Non-pigmented ciliary epithelial cell (primary cell): Measurements from ENCODE around the gene UBXN10.

Experiments used
- DNase-seq: peaks from one replicate; pipeline ENCODE4 v3.0.0-alpha.2; 2010; ENCODE audit warnings: low read depth

Gene UBXN10

DNA sequence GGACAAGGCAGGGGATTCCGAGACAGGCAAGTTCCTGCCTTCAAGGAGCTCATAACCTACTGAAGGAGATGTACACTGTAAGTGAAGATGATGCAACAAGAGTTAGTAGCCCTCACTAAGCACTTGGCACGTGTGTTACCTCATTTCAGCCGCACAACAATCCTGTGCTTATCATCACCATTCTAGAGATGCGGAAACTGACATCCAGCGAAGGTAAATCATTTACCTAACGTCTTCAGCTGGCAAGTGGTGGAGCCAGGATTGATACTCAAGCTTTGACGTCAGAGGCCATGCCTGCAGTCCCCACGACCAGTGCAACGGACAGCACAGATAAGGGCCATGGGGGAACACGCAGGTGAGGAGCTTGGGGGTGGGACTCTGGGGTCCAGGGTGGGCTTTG is 2.9 kb upstream of the UBXN10 start:
- no peak for DNase-seq

DNA sequence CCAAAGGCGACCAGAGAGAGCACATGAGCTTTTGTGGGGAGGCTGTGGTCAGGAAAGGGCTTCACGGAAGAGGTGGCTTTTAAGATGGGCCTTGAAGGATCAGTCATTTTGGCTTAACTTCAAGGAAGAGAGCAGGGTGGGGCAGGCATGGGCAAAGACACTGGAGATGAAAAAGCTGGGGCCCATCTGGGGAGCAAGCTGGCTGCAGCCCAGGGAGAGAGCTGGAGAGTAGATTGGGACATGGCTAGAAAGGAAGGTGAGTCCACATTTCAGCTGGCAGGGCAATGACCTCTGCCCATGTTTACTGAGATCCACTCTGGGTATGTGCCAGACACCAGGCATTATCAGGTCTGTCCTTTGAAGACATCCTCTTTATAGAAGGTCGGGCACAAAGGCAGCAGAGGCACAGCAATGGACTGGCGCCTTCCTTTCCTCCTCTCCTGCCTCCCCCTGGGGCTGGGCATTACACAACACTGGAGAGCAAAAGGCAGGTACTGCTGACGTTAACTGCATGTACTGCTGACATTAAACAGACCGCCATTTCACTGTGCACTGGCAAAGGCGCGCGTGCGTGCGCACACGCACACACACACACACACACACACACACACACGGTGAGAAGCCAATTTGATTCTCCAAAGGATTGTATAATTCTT is 2.2 kb upstream of the UBXN10 start:
- no peak for DNase-seq

DNA sequence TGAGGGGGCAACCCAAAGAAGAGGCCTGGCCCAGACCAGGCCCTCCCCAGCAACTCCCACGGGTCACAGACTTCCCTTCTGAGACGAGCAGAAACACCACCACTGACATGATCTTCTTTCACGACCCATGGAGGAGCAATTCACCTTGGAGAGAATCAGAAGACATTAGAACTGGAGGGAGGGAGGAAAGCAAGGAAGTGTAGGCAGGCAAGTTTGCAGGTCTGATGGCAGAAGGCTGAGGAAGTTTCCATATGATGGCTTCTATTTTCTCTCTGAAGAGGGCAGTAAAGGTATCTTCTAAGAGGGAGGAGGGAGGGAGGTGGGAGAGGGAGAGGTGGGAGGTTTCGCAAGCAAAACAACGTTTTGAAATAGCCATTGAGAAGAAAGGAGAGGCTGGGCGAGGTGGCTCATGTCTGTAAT is 1.4 kb upstream of the UBXN10 start:
- DNase-seq: no peak

DNA sequence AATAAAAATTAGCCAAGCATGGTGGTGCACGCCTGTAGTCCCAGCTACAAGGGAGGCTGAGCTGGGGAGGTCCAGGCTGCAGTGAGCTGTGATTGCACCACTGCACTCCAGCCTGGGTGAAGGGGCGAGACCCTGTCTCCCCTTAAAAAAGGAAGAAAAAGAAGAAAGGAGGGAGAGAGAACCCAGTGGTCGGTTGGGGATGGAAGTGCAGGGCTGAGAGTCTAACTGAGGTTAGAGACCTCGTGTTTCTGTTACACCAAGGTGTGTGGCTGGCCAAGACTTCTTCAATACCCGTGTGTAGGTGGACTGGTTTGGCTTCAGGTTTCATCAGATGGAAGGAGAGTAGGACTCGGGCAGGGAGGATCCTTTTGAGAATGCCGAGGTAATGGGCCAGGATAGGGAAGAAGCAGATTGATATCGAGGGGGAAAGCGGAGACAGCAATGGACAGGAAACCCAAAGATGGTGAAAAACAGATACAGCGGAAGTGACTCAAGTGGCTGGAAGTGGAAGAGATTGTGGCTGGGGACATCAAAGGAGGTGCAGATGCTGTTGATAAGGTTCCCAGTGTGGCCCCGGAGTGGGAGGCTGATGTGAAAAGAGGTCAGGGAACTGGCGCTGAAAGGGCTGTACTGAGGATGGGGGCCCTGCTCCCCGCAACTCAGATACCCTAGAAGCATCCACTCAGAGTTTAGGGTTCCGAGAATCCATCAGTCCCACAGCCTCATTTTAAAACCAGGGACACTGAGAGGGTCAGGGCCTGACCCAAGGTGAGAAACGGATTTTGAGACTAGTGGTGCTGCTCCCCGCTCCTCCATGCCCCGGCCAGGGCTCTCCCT is 681 bp upstream of the UBXN10 start:
- DNase-seq: no peak

DNA sequence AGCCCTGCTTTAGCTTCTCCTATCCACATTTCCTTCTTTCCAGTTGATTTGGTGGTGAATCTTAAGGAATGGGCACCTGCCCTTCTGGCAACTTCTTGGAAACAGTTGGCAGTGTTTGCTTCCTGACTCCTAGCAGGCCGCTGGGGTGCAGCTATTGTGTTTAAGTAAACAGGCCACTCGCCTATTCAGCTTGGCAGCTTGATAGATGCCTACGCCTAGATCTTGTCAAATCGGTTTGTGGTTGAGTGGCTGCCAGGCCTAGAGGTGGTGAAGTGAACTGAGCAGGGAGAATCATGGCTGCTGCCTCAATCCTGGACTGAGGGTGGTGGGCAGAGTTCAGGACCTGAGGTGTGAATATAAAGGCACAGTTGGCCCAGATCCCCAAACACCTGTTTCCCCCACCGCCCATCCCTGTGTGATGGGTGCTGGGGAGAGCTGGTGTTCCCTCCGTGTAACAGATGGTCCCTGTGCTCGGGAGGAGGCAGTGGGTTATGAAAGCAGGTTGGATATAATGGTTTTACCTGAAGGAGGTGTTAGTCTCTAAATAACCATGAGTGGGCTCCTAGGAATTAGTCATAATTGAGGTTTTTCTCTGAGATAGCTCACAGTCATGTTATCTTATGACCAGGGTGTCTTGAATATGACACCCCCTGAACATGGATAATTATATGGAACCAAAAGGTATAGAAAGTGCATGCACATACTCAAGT is 1.4 kb downstream of the UBXN10 start:
- DNase-seq: no peak

DNA sequence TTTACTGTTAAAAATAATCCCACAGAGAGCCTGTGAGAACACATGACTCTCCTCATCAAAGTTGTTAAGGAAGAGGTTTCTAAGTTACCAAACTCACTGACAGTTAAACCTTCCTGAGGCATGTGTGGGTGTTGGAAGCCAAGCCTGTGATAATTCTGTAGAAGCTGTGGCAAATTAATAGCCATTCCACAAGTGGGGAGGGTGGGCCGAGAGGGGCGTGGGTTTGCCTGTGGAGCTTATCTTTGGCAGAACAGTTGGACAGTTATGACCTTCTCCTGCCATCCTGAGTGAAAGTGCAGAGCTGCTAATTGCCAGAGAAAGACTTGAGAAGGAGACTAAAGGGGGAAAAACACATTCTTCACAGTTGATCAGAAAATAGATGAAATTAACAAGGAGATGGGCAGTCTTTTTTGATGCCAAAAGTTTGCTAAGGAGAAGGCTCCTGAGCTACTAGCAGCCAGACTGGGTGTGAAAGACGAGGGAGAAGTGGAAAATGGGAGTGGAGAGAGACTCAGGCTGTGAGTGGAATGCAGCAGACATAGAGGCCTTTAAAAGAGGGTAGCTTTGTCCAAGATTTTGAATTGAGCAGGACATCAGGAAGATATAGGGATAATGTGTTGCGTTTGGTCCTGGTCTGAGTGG is 2.0 kb downstream of the UBXN10 start:
- DNase-seq: no peak

DNA sequence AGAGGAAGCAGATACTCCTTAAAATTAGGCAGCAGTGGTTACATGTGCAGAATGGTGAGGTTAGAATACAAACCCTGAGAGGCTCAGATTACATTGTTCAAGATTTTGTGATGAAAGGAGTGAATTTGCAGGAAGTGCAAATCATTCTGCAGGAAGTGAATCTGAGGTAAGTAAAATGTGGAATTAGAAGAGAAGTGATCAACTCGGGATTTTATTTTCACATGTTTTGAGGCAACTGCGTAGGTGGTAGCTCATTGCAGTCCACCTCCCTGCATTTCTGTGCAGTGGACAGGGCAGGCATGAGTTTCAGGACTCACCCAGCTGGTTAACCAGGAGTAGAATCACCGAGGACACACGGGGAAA is 2.5 kb downstream of the UBXN10 start:
- no peak for DNase-seq

DNA sequence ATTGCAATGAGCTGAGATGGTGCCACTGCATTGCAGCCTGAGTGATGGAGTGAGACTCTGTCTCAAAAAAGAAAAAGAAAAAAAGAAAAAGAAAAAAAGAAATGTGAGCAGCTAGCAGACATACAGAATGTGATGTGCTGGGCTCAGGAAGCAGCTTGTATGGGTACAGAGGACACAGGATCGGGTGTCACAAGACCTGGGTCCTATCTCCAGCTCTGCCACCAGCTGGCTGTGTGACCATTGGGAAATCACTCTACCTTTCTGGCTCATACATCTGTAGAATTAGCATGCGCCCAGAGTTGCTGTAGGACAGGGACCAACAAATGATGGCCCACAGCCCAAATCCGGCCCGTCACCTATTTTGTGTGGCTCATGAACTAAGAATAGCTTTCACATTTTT is 3.8 kb downstream of the UBXN10 start:
- no peak for DNase-seq

DNA sequence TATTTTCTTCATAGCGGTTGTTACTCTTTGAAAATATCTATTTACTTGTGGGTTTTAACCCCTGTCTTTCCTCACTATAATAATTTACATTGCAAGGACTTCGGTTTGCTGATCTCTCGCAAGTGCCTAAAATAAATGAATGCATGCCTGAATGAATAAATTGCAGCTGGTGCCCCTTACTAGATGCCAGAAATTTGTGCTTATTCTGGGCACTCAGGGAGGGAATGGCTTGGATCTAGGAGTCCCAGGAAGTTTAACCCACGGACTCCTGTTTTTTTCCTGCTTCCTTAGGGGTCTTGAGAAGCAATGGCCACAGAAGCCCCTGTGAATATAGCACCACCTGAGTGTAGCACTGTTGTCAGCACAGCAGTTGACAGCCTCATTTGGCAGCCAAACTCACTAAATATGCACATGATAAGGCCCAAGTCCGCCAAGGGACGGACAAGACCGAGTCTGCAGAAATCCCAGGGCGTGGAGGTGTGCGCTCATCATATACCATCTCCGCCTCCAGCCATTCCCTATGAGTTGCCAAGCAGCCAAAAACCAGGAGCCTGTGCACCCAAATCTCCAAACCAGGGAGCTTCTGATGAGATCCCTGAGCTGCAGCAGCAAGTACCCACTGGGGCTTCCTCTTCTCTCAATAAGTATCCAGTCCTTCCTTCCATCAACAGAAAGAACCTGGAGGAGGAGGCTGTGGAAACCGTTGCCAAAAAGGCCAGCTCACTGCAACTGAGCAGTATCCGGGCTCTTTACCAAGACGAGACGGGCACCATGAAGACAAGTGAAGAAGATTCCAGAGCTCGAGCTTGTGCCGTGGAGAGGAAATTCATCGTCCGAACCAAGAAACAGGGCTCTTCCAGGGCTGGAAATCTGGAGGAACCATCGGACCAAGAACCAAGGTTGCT is 4.6 kb downstream of the UBXN10 start:
- DNase-seq: no peak

DNA sequence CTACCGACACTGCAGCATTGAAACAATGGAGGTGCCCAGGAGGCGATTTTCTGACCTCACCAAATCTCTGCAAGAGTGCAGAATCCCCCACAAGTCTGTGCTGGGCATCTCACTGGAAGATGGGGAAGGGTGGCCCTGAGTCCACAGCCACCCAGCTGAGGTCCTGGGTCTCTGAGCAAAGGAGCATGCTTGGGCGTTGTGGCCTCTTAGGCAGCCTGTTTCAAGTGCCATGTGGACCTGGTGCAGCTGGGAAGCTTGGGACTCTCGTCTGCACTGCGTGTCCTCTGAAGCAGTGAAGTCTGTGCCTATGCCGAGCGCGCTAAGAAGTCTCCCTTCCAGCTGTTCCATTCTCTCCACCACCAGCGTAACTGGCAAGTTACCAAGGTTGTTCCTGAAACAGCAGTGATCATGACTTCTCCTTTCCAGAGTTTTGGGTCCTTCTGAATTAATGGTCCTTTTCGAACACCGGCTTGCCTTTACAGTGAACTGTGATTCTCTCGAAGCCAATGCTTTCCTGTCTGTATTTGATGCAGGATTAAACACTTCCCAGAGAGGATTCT is 5.5 kb downstream of the UBXN10 start:
- DNase-seq: no peak

DNA sequence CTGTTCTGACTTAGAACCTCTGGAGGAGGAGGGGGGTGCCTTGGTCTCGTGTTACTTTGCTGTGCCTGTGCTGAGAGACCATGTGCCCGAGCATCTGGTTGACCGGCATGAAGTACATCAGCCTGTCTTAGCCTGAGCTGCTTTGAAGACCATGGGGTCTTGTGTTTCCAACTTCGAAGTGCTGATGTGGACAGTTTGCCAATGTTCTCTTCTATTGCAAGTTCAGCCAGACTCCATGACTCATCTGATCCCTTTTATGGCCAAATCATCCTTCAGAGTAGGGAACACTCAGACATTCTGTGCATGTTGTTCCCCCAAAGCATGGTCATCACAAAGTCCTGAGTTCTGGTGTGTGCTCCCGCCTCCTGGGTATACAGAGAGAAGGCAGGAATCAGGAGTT is 6.5 kb downstream of the UBXN10 start:
- no peak for DNase-seq

DNA sequence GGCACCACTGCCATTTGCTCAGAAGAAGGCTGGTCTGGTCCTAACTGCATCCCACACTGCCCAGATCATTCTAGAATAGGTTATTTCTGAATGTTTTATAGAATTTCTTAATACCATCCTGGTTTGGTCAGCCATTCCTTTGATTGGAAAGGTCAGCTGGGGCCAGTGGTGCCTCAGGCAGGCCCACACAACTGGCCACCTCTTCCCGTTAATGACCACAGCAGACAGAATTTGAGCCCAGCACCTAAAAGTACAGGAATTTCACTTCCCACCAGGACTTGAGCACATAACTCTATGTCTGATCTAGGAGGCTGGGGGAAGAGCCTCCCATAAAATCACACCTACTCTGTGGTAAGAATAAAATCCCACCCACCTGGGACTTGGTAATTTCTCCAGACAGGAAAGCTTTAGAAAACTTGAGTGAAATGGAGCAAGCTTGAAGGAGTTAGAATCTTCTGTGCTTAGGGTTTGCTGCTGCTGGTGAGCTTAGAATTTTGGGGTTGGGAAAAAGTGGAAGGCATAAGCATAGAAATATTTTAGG is 7.0 kb downstream of the UBXN10 start:
- no peak for DNase-seq

DNA sequence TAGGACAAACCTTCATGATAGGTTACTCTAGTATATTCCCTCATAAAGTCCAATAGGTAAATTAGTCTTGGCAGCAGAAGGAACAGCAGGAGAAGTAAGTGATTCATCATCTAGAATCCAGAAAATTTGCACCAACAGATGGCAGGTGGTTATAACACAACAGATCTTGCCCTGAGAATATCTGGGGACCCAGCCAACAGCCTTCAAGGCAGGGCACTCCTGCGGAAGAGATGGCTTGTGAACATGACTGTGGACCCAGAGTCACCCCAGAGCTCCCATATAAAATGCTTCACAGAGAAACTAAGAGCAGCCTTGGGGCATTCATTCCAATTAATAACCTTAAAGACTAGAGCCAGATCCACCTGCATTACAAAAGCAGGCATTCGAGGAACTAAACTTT is 8.3 kb downstream of the UBXN10 start:
- DNase-seq: no peak

DNA sequence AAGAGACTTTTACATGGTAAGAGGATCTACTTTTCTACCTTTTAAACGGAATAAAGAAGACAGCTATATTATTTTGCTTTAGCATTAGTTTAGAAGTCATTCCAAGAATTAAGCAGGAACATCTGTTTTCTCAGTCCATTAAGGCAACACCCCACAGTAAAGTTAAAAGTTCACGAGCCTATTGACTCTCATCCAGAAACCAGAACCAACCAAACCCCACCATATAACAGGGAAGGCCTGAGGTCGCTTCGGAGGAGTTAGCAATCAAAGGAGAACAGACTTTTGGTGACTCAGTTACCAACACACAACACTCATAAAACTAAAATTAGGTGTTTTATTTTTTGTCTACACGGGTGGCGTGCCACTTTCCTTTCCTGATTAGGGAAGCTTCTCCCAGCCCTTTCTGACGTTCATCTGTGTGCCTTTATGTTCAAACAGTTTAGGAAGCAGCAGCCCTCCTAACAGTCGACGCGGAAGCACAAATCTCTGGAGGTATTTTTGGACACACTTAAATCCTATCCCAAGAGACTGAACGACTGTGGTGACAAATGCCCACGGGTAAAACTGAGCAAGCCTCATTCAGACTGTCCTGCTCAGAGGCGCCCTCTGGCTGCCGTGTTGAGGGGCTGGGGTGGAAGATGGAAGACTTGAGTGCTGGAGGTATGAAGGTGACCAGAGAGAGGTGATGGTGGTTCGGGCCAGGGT is 9.0 kb downstream of the UBXN10 start:
- DNase-seq: peak; percentile 5

DNA sequence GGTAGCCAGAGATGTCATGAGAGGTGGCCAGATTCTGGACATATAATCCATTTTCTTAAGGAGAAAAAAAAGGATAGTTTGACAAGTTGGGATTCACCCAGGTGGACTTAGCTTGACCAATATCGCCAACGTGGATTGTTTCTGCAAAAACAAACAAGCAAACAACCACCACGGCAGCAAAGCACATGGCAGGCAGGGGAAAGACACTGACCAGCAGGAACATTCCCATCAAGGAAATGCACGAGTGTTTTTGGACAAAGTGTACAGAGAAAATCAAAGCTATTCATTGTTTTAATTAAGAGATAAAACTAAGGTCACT is 9.5 kb downstream of the UBXN10 start:
- no peak for DNase-seq

DNA sequence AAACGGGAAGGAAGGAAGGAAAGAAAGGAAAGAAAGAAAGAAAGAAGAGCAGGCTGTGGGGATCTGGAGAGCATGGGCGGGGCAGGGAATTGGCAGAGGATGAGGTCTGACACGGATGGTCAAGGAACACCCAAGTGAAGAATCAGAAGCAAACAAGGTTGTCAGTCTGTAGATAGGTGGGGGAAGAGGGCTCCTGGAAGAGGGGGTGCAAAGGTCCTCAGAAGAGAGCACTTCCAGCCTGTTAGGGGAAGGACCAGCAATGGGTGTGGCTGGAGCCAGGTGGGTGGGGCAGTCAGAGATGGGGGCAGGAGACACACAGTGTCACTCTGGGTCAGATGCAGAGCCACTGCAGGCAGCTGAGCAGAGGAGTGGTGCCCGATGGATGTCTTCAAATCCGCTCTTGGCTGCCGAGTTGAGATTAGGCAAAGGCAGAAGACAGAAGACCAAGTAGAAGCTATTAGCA is 11.5 kb downstream of the UBXN10 start:
- no peak for DNase-seq

DNA sequence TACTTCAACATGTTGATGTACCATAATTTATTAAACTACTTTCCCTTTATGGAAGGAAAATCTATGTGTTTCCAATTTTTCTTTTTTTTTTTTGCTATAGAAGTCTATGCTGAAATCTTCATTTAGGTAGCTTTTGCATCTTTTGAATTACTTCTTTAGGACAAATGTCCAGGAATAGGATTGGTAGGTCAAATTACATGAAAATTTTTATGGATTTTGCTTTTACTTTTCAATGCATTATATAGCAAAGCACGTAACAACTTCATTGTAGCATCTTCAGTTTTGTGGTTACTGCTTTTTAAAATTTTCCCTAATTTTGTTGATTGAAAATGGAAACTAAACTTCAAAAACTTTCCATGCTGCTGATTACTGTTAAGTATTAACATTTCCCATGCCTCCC is 12.4 kb downstream of the UBXN10 start:
- DNase-seq: no peak

DNA sequence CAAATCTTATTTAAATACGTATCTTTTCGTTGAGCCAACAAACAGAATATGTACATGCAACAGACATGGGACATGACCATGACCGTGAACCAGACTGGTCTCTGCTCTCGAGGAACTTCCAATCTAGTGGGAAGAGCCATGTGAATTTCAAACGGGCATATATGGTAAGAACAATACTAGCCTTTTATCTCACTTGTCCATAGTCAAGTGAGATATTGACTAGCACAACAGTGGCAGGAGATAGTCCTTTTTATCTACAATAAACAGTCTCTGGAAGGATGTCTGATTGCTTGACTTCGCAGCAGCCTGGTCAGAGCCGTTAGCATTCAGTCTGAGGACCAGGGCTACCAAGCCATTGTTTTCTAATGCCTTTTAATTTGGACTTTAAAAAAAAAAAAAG is 13.0 kb downstream of the UBXN10 start:
- no peak for DNase-seq

DNA sequence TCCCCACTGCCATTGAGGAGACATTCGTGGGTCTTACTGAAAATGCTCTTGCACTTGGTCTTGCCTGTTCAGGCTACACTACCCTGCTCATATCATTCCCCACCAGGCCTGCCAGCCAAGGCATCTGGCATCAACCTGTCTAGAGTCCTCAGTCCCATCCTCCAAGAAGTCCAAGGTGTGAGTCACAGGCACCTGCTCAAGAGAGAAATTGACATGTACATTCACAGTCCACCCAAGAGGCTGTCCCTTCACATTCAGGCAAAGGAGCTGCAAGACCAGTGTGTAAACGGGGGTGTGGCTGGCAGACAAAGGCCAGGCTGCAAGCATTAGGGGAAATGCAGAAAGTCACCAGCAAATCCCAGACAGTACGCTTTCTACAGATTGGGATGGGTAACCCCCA is 13.5 kb downstream of the UBXN10 start:
- no peak for DNase-seq

DNA sequence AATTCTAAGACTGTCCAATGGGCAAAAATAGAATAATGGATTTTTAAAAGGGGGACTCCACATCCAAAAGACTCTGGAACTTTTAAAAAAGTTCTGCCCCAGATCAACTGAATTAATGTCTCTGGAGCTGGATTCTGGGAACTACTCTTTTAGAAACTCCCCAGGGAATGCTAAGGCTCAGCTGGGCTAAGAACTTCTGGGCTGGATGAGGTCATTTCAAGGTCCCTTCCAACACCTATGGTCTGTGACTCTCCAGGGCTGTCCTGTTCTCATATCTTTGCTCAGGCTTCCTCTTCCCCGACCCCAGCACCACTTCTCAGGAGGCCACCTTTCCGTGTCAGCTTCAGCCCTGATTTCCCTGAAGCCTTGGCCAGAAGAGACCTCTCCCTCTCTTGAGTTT is 13.9 kb downstream of the UBXN10 start:
- DNase-seq: no peak

DNA sequence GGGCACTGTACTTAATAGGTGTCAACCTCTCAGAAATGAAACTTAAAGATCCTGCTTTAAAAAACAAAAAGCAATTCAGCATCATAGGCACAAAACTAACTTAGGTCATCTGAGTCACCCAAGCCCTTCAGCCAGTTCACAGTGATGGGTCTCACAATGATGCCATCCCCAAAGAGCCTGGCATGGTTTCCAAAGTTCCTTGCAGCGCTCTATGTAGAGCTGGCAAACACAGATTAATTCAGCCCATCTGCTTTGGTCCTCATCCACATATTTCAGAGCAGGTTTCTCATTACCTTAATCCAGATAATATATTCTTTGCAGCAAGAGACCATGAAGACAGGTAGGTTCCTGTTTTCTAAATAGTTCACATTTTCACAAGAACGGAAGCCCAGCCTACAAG is 15.1 kb downstream of the UBXN10 start:
- no peak for DNase-seq
